Measurements from ENCODE around the gene FAM209B. TPM values are rescaled to one million over a fixed set of nuclear protein-coding genes. Genes with fewer than 3 reads are reported as not detected.
"Not testable (repeated sequence)": the region's sequence is repeated elsewhere in the genome, so short reads cannot be mapped to it uniquely, and the experiment has no call there.

FAM209B gene
- total RNA-seq, 1 donor from 2014 or later: 0.59 TPM

DNA sequence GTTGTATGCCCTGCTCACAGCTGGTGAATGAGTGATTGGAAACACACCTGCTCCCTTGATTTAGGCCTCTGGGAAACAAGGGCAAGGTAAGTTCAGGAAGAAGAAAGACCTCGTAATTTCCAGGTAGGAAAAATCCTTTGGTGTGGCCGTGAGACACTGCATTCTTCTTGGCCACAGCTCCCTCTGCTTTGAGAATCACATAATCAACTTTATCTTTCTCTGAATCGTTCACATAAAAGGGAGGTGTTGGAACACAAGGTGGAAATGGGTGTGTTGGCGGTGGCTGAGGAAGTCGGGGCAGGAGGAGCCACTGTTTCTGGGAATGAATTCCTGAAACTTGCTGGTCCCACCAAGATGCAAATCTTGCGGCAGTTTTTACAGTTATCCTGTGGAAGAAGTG, 25.9 kb downstream of the FAM209B start:
- no peaks in the 10 kb centered on the region for H3K27me3 ChIP-seq (ENCODE audit: low read depth)
- H3K27ac ChIP-seq: no peak overlapping the region
- H3K36me3 ChIP-seq: no peaks in the 10 kb centered on the region
- intact Hi-C loops (cut with DNase I): loop anchor here (10.0 kb wide), 1 partner anchor 416 kb away; no protein-coding TSS in a partner anchor
- no peaks in the 10 kb centered on the region for H3K9me3 ChIP-seq
- H3K4me3 ChIP-seq: no peak overlapping the region
- ATAC-seq (no peak), DNase-seq (no peak)
- TF ChIP-seq, protein P1, sequence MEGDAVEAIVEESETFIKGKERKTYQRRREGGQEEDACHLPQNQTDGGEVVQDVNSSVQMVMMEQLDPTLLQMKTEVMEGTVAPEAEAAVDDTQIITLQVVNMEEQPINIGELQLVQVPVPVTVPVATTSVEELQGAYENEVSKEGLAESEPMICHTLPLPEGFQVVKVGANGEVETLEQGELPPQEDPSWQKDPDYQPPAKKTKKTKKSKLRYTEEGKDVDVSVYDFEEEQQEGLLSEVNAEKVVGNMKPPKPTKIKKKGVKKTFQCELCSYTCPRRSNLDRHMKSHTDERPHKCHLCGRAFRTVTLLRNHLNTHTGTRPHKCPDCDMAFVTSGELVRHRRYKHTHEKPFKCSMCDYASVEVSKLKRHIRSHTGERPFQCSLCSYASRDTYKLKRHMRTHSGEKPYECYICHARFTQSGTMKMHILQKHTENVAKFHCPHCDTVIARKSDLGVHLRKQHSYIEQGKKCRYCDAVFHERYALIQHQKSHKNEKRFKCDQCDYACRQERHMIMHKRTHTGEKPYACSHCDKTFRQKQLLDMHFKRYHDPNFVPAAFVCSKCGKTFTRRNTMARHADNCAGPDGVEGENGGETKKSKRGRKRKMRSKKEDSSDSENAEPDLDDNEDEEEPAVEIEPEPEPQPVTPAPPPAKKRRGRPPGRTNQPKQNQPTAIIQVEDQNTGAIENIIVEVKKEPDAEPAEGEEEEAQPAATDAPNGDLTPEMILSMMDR (IDR thresholded peaks at IDR 0.05): no peak
- H3K4me1 ChIP-seq: peaks cover 6% of the 10 kb centered on the region

- intact Hi-C loops (cut with DNase I); H3K27ac ChIP-seq; H3K9me3 ChIP-seq; DNase-seq; H3K27me3 ChIP-seq (ENCODE audit: low read depth); H3K4me3 ChIP-seq; ATAC-seq; H3K4me1 ChIP-seq; H3K36me3 ChIP-seq: not testable (repeated sequence)
These were observed 31.5 kb downstream of the FAM209B start for GRCh38 chr20:56564526-56564925.

GRCh38 chr20:56565511-56565910, 32.5 kb downstream of the FAM209B start:
- intact Hi-C loops (cut with DNase I): no loop called here
- Histone ChIP-seq H3K4me1 (no peaks in the 10 kb centered on the region), H3K4me3 (no peak overlapping the region), H3K36me3 (no peaks in the 10 kb centered on the region), H3K27me3 (ENCODE audit: low read depth) (no peaks in the 10 kb centered on the region), H3K9me3 (no peaks in the 10 kb centered on the region), H3K27ac (no peak overlapping the region)
- DNase-seq (no peak), ATAC-seq (no peak)
- TF ChIP-seq, protein P1 (IDR thresholded peaks at IDR 0.05): no peak

DNA sequence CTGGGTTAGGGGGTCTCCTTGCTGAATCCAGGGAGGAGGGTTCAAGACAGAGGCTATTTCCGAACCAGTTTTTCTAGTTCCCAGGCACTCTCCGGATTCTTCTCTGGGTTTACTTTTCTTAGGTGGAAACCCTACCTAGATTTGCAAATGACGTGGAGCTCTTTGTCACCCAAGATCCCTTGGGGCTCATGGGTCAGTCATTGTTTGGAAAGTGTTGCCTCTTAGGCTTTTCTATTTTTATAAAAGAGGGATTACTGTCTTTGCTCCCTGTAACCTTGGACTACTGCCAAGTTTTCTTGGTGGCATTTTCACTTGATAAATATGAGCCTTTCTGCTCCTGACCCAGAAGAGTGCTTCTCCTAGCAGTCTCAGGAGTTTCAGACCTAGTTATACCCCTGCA, 33.6 kb downstream of the FAM209B start:
- no peaks in the 10 kb centered on the region for H3K4me1 ChIP-seq
- ATAC-seq (no peak), DNase-seq (no peak)
- H3K9me3 ChIP-seq: no peaks in the 10 kb centered on the region
- no peaks in the 10 kb centered on the region for H3K36me3 ChIP-seq
- H3K27me3 ChIP-seq (ENCODE audit: low read depth): no peaks in the 10 kb centered on the region
- intact Hi-C loops (cut with DNase I): no loop called here
- no peak overlapping the region for H3K4me3 ChIP-seq
- H3K27ac ChIP-seq: no peak overlapping the region
- TF ChIP-seq, protein P1 (IDR thresholded peaks at IDR 0.05): no peak

DNA sequence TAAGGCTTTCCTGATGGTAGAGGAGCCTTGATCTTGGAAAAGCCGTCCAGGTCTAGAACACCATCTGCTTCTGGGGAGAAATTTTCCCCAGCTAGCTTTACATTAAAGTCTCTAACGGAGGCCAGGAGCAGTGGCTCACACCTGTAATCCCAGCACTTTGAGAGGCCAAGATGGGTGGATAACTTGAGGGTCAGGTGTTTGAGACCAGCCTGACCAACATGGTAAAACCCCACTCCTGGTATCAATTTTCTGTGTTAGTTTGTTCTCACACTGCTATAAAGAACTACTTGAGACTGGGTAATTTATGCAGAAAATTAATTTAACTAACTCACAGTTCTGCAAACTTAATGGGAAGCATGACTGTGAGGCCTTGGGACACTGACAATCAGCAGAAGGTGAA, 37.8 kb downstream of the FAM209B start:
- Histone ChIP-seq H3K4me3 (no peak overlapping the region), H3K36me3 (no peaks in the 10 kb centered on the region), H3K9me3 (no peaks in the 10 kb centered on the region), H3K4me1 (no peaks in the 10 kb centered on the region), H3K27ac (no peak overlapping the region), H3K27me3 (ENCODE audit: low read depth) (no peaks in the 10 kb centered on the region)
- ATAC-seq (no peak), DNase-seq (no peak)
- TF ChIP-seq, protein P1 (IDR thresholded peaks at IDR 0.05): no peak
- intact Hi-C loops (cut with DNase I): no loop called here

DNA sequence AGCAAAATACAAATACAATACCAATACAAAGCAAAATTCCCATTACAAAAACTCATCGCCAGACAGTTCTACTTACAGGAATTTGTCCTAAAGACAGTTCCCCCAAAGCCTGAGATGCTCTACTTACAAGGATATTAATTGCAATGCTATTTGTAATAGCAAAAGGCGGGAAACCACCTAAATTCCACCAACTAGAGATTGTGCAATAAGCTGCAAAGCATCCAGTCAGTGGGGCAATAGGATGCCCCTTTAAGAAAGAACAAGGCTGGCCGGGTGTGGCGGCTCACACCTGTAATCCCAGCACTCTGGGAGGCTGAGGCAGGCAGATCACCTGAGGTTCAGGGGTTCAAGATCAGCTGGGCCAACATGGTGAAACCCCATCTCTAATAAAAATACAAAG, 39.1 kb downstream of the FAM209B start:
- Histone ChIP-seq H3K36me3 (no peaks in the 10 kb centered on the region), H3K27ac (no peak overlapping the region), H3K9me3 (no peaks in the 10 kb centered on the region), H3K4me1 (no peaks in the 10 kb centered on the region), H3K27me3 (ENCODE audit: low read depth) (no peaks in the 10 kb centered on the region), H3K4me3 (no peak overlapping the region)
- TF ChIP-seq, protein P1 (IDR thresholded peaks at IDR 0.05): no peak
- ATAC-seq (no peak), DNase-seq (no peak)
- intact Hi-C loops (cut with DNase I): no loop called here

Measured in lower lobe of right lung (tissue), 2 donors.